ENCODE data around the gene ZNF646. TPM values are rescaled to one million over a fixed set of nuclear protein-coding genes. Genes with fewer than 3 reads are reported as not detected.

The ZNF646 gene
- total RNA-seq, 2 experiments from 2014 or later, result 19.8 to 20.3 TPM

Other genes starting within 250 kb of the ZNF646 start
- gene BCL7C, start 180.3 kb upstream of the ZNF646 start, total RNA-seq, result 10 to 100 TPM; 27.8 to 29.8 TPM
- gene CTF1, start 177.8 kb upstream of the ZNF646 start, total RNA-seq, result under 1 TPM; 0.13 to 0.21 TPM
- gene FBXL19, start 150.8 kb upstream of the ZNF646 start, total RNA-seq, result 10 to 100 TPM; 29.9 to 30.1 TPM
- 1 to 10 TPM; 7.9 to 8.4 TPM for gene ORAI3, start 125.4 kb upstream of the ZNF646 start, total RNA-seq
- 10 to 100 TPM; 26.9 to 27.3 TPM for gene SETD1A, start 116.7 kb upstream of the ZNF646 start, total RNA-seq
- 1 to 10 TPM; 1.8 to 1.9 TPM for gene HSD3B7, start 89.2 kb upstream of the ZNF646 start, total RNA-seq
- gene STX1B, start 63.8 kb upstream of the ZNF646 start, total RNA-seq, result under 1 TPM; 0.15 to 0.34 TPM
- 10 to 100 TPM; 40.0 to 41.2 TPM for gene STX4, start 40.9 kb upstream of the ZNF646 start, total RNA-seq
- 10 to 100 TPM; 16.8 to 17.2 TPM for gene ZNF668, start 182 bp upstream of the ZNF646 start, total RNA-seq
- gene PRSS53, start 14.5 kb downstream of the ZNF646 start, total RNA-seq, result 1 to 10 TPM; 3.5 to 3.8 TPM
- gene VKORC1, start 20.4 kb downstream of the ZNF646 start, total RNA-seq, result 10 to 100 TPM; 72.7 to 81.6 TPM
- 10 to 100 TPM; 49.5 to 49.7 TPM for gene BCKDK, start 34.0 kb downstream of the ZNF646 start, total RNA-seq
- 10 to 100 TPM; 53.1 to 54.8 TPM for gene KAT8, start 43.2 kb downstream of the ZNF646 start, total RNA-seq
- not detected for gene PRSS8, start 61.3 kb downstream of the ZNF646 start, total RNA-seq
- gene PRSS36, start 75.6 kb downstream of the ZNF646 start, total RNA-seq, result under 1 TPM; 0.23 to 0.31 TPM
- gene FUS, start 105.7 kb downstream of the ZNF646 start, total RNA-seq, result 100 to 1,000 TPM; 678 to 692 TPM
- gene PYCARD, start 128.3 kb downstream of the ZNF646 start, total RNA-seq, result 1 to 10 TPM; 5.2 to 6.9 TPM
- gene TRIM72, start 139.7 kb downstream of the ZNF646 start, total RNA-seq, result not detected
- gene PYDC1, start 142.7 kb downstream of the ZNF646 start, total RNA-seq, result not detected
- gene ITGAM, start 185.6 kb downstream of the ZNF646 start, total RNA-seq, result under 1 TPM; 0.84 to 0.89 TPM